Spleen (tissue), 11 donors: Measurements from ENCODE around the gene KANSL1L. TPM values are rescaled to one million over a fixed set of nuclear protein-coding genes. Genes with fewer than 3 reads are reported as not detected.

Source experiments
- DNase-seq: peaks from one replicate; pipeline ENCODE4 v3.0.0-alpha.2; 2020
- H3K27ac ChIP-seq, 8 donors: fragments of 200-600 bp; sonication (generic) in 7 of 8; 1 replicate in 4 of 8; 2 replicates in 4 of 8; pipeline versions ENCODE4 v1.5.0 to v1.8.0; 2016 to 2021; ENCODE audit warnings: inconsistent platforms in 4 of 8, mild to moderate bottlenecking in 4 of 8, moderate library complexity in 1 of 8
- H3K27me3 ChIP-seq, 7 donors: fragments of 200-600 bp; sonication (generic) in 6 of 7; replicated peaks in 1 of 7; 1 replicate in 4 of 7; 2 replicates in 3 of 7; pipeline versions ENCODE4 v1.5.0 to v1.8.0; 2016 to 2021; ENCODE audit warnings: inconsistent platforms in 3 of 7, mild to moderate bottlenecking in 1 of 7
- H3K36me3 ChIP-seq, 6 donors: fragments of 200-600 bp; sonication (generic) in 5 of 6; 1 replicate in 4 of 6; 2 replicates in 2 of 6; pipeline versions ENCODE4 v1.5.0 to v1.8.0; 2016 to 2021; ENCODE audit warnings: inconsistent platforms in 2 of 6
- H3K4me1 ChIP-seq, 6 donors: fragments of 200-600 bp; sonication (generic) in 5 of 6; 1 replicate in 3 of 6; 2 replicates in 3 of 6; pipeline versions ENCODE4 v1.5.0 to v1.8.0; 2016 to 2021; ENCODE audit warnings: inconsistent platforms in 3 of 6
- H3K4me3 ChIP-seq, 8 donors: fragments of 200-600 bp; sonication (generic) in 7 of 8; 1 replicate in 4 of 8; 2 replicates in 4 of 8; pipeline versions ENCODE4 v1.5.0 to v1.8.0; 2016 to 2021; ENCODE audit warnings: inconsistent platforms in 4 of 8, mild to moderate bottlenecking in 4 of 8, moderate library complexity in 2 of 8
- H3K9me3 ChIP-seq, 8 donors: fragments of 200-600 bp; sonication (generic) in 7 of 8; 1 replicate in 4 of 8; 2 replicates in 4 of 8; pipeline versions ENCODE4 v1.5.0 to v1.8.0; 2016 to 2021; ENCODE audit warnings: inconsistent platforms in 4 of 8
- POLR2A ChIP-seq, 3 donors: fragments of 450-650 bp; IDR thresholded peaks; one replicate each; pipeline ENCODE4 v1.5.1; 2017; ENCODE audit warnings: antibody characterized with exemption in 3 of 3, mild to moderate bottlenecking in 1 of 3
- POLR2AphosphoS5 ChIP-seq, 3 donors: sonication (generic); formaldehyde crosslinking; IDR thresholded peaks; one replicate each; pipeline ENCODE4 v1.5.1; 2017; ENCODE audit warnings: antibody characterized with exemption in 3 of 3
- WGBS, 5 donors: extraction: QIAGEN DNeasy Blood & Tissue Kit in 3 of 5; methylation state at CpG; one replicate each; pipeline versions ENCODE4 v1.1.5 to v1.1.7; 2013 to 2018; 5-methylcytosine and 5-hydroxymethylcytosine counted together
- intact Hi-C: fragments of 100-400 bp; cut with DNase I; formaldehyde crosslinking; loops from one replicate; pipeline ENCODE4 v1.15.0; 2023; ENCODE audit warnings: low total_unique reads
- polyA plus RNA-seq, 3 donors: library from polyadenylated mRNA; stranded (reverse); fragments of 200-250 nt; gene quantifications; one replicate each; pipeline ENCODE4 v1.2.1, GENCODE V29; 2013
- total RNA-seq, 7 donors: library from RNA; depleted of rRNA in 3 of 7; stranded (reverse); fragments of >200 nt in 3 of 7; fragmentation: NEBNext Ultra II Directional in 4 of 7; extraction: Animal tissue kit (Norgen Biotek cat#: 25700) in 4 of 7; gene quantifications; one replicate each; pipeline versions ENCODE4 v1.1.0 to v1.2.1, GENCODE V29; 2016 to 2021
- TF ChIP-seq, protein P1 (sequence below), 11 experiments: fragments of 200-600 bp in 7 of 11; fragments of 450-650 bp in 4 of 11; sonication (generic) in 4 of 11; IDR thresholded peaks in 8 of 11; conservative IDR thresholded peaks in 3 of 11; 1 replicate in 7 of 11; 2 replicates in 4 of 11; pipeline versions ENCODE4 v1.4.0 to v1.8.0; 2016 to 2021; ENCODE audit warnings: antibody characterized with exemption in 11 of 11, inconsistent platforms in 4 of 11, mild to moderate bottlenecking in 1 of 11
- donor health status: healthy with polysubstance abuse.
- donor health status: DM: no; HTN: no; CAD: no; lungs with moderate emphysema.
- donor health status: DM: no; HTN: no; CAD: no.
- donor health status: Bipolar disorder and iron deficiency.
- donor health status: healthy.
- donor health status: DM: no; HTN: no; CAD: no.
- donor health status: DM: yes; HTN: yes; CAD: no.

KANSL1L gene
- total and polyA plus RNA-seq, 10 donors: 1.2 to 30.5 (median 15.3) TPM

GRCh38 chr2:210169516-210170195 is 1.6 kb downstream of the KANSL1L start:
- peaks cover 0 to 22% (median 0%) of the 10 kb centered on the region in 7 donors for H3K27me3 ChIP-seq
- H3K36me3 ChIP-seq: no peaks in the 10 kb centered on the region
- H3K9me3 ChIP-seq: no peaks in the 10 kb centered on the region
- H3K4me1 ChIP-seq: peaks cover 0 to 53% (median 33%) of the 10 kb centered on the region in 6 donors
- WGBS, 5 donors: 28 to 31% (median 29%) methylated on average over 6 of the region's 6 CpGs
- no peak for DNase-seq
- H3K27ac ChIP-seq: peak overlapping the region; percentile 94 to 100 (median 99)
- H3K4me3 ChIP-seq: peak overlapping the region; percentile 74 to 90 (median 80)
- no peak for TF ChIP-seq POLR2A (IDR thresholded peaks at IDR 0.05)
- TF ChIP-seq, protein P1, sequence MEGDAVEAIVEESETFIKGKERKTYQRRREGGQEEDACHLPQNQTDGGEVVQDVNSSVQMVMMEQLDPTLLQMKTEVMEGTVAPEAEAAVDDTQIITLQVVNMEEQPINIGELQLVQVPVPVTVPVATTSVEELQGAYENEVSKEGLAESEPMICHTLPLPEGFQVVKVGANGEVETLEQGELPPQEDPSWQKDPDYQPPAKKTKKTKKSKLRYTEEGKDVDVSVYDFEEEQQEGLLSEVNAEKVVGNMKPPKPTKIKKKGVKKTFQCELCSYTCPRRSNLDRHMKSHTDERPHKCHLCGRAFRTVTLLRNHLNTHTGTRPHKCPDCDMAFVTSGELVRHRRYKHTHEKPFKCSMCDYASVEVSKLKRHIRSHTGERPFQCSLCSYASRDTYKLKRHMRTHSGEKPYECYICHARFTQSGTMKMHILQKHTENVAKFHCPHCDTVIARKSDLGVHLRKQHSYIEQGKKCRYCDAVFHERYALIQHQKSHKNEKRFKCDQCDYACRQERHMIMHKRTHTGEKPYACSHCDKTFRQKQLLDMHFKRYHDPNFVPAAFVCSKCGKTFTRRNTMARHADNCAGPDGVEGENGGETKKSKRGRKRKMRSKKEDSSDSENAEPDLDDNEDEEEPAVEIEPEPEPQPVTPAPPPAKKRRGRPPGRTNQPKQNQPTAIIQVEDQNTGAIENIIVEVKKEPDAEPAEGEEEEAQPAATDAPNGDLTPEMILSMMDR (IDR thresholded peaks at IDR 0.05 in 8 of 11, conservative IDR thresholded peaks at IDR 0.05 in 3 of 11): no peak
- TF ChIP-seq POLR2AphosphoS5 (IDR thresholded peaks at IDR 0.05): no peak
- intact Hi-C loops: no loop called here

- TF ChIP-seq, protein P1 (IDR thresholded peaks at IDR 0.05 in 8 of 11, conservative IDR thresholded peaks at IDR 0.05 in 3 of 11): no peak
- TF ChIP-seq POLR2AphosphoS5 (IDR thresholded peaks at IDR 0.05): no peak
- peak overlapping the region in 4 of 8 donors; percentile 32 to 100 (median 67) for H3K27ac ChIP-seq
- intact Hi-C loops: no loop called here
- no peak for DNase-seq
- WGBS, 5 donors: 44 to 76% (median 55%) methylated on average over 1 of the region's 1 CpG
- H3K4me1 ChIP-seq: peaks cover 0 to 57% (median 29%) of the 10 kb centered on the region in 6 donors
- peaks cover 0 to 8% (median 0%) of the 10 kb centered on the region in 7 donors for H3K27me3 ChIP-seq
- no peaks in the 10 kb centered on the region for H3K36me3 ChIP-seq
- no peaks in the 10 kb centered on the region for H3K9me3 ChIP-seq
- H3K4me3 ChIP-seq: no peak overlapping the region
Measured at GRCh38 chr2:210167227-210167626, 4.0 kb downstream of the KANSL1L start.

DNA sequence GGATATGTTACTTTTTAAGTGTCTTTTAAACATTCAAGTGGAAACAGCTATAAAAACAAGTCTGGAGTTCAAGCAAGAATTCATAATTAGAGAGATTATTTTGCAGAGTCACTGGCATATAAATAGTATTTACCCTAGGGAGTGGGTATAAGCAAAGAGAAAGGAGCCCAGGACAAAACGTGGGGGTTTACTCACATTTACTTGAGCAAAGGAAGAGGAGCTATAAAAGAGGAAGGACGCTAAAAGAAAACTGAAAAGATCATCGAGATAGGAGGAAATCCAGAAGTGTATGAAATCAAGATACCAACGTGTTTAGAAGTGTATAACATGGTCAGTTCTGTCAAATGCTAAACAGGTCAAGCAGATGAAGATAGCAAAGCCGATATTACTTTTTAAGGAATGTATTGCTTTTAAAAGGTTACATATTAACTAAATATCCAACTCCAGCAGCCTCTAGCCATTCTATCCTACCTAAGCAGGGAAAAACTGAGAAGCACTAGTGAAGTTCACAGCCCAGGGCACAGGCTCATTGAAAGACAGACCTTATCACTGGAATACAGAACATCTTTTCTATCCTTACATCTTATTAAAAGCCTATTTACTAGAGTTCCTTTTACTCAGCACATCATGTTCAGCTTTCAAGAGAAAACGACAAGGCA is 8.6 kb downstream of the KANSL1L start:
- WGBS, 5 donors: 30 to 37% (median 33%) methylated on average over 6 of the region's 6 CpGs
- H3K27me3 ChIP-seq: no peaks in the 10 kb centered on the region
- intact Hi-C loops: no loop called here
- H3K4me1 ChIP-seq: peaks cover 0 to 26% (median 7%) of the 10 kb centered on the region in 6 donors
- H3K9me3 ChIP-seq: no peaks in the 10 kb centered on the region
- no peak overlapping the region for H3K27ac ChIP-seq
- no peak for DNase-seq
- TF ChIP-seq POLR2AphosphoS5 (IDR thresholded peaks at IDR 0.05) (no peak), POLR2A (IDR thresholded peaks at IDR 0.05) (no peak)
- TF ChIP-seq, protein P1 (IDR thresholded peaks at IDR 0.05 in 8 of 11, conservative IDR thresholded peaks at IDR 0.05 in 3 of 11): no peak
- no peak overlapping the region for H3K4me3 ChIP-seq
- peaks cover 0 to under 1% (median 0%) of the 10 kb centered on the region in 6 donors for H3K36me3 ChIP-seq

- Histone ChIP-seq H3K4me1 (peaks cover 0 to 11% (median 0%) of the 10 kb centered on the region in 6 donors), H3K27ac (no peak overlapping the region), H3K27me3 (no peaks in the 10 kb centered on the region), H3K9me3 (no peaks in the 10 kb centered on the region), H3K4me3 (no peak overlapping the region), H3K36me3 (peaks cover 0 to 22% (median 4%) of the 10 kb centered on the region in 6 donors)
- intact Hi-C loops: no loop called here
- 78 to 99% (median 98%) methylated on average over 3 of the region's 3 CpGs for WGBS, 5 donors
- no peak for TF ChIP-seq POLR2A (IDR thresholded peaks at IDR 0.05)
- TF ChIP-seq, protein P1 (IDR thresholded peaks at IDR 0.05 in 8 of 11, conservative IDR thresholded peaks at IDR 0.05 in 3 of 11): no peak
- no peak for TF ChIP-seq POLR2AphosphoS5 (IDR thresholded peaks at IDR 0.05)
- no peak for DNase-seq
Measured at GRCh38 chr2:210159059-210159458, 12.2 kb downstream of the KANSL1L start.
